IMR-90 (cell line): ENCODE data around the gene SMAP1. TPM values are rescaled to one million over a fixed set of nuclear protein-coding genes. Genes with fewer than 3 reads are reported as not detected.

Experiments used
- ATAC-seq: fragments of 200-7000 bp; cut with Tn5 transposase; 2 replicates; pipeline ENCODE4 v1.9.1; 2020; ENCODE audit warnings: low read depth, mild to moderate bottlenecking, moderate library complexity
- BruUV-seq: library from RNA; stranded (reverse); fragments of 400-500 nt; replicated peaks from 2 replicates; lab custom pipeline; 2021; lab: Mats Ljungman, UMichigan
- CTCF ChIA-PET: fragments of 300-600 bp; formaldehyde crosslinking; extraction: SDS; loops from one replicate; lab custom pipeline; 2021; ENCODE audit warnings: antibody characterized with exemption; lab: Yijun Ruan, JAX
- POLR2A ChIA-PET: fragments of 300-600 bp; sonication (Branson Sonifier 250); formaldehyde crosslinking; loops from one replicate; lab custom pipeline; 2022; ENCODE audit warnings: antibody characterized with exemption; ENCODE audit not compliant: unreplicated experiment; lab: Charles Lee
- DNase-seq: peaks from one replicate; pipeline ENCODE4 v3.0.0; 2013
- H2AFZ ChIP-seq: replicated peaks from 2 replicates; pipeline ENCODE3; 2013; ENCODE audit warnings: low read length, mild to moderate bottlenecking; ENCODE audit not compliant: poor library complexity
- H2AK5ac ChIP-seq: 2 replicates; pipeline ENCODE4 v1.6.1; 2013; ENCODE audit warnings: low read depth, low read length, inconsistent platforms
- H2AK9ac ChIP-seq: replicated peaks from 2 replicates; pipeline ENCODE3; 2013; ENCODE audit warnings: mild to moderate bottlenecking, low read depth, low read length, moderate library complexity; ENCODE audit not compliant: poor library complexity
- H2BK120ac ChIP-seq: 2 replicates; pipeline ENCODE4 v1.6.1; 2013; ENCODE audit warnings: low read depth, low read length, inconsistent platforms
- H2BK15ac ChIP-seq: 3 replicates; pipeline ENCODE4 v1.6.1; 2013; ENCODE audit warnings: low read depth, low read length, inconsistent platforms
- H2BK20ac ChIP-seq: 2 replicates; pipeline ENCODE4 v1.6.1; 2013; ENCODE audit warnings: low read depth, mild to moderate bottlenecking, inconsistent platforms, low read length, moderate library complexity
- H2BK5ac ChIP-seq: 2 replicates; pipeline ENCODE4 v1.6.1; 2013; ENCODE audit warnings: mild to moderate bottlenecking, low read depth, low read length, inconsistent platforms; ENCODE audit not compliant: poor library complexity, severe bottlenecking
- H3K14ac ChIP-seq: replicated peaks from 2 replicates; pipeline ENCODE4 v1.6.1; 2013; ENCODE audit warnings: low read depth, low read length, inconsistent platforms
- H3K18ac ChIP-seq: 2 replicates; pipeline ENCODE4 v1.6.1; 2013; ENCODE audit warnings: low read depth, low read length, control low read depth
- H3K23ac ChIP-seq: 2 replicates; pipeline ENCODE4 v1.6.1; 2013; ENCODE audit warnings: low read depth, low read length, inconsistent platforms
- H3K27ac ChIP-seq: 2 replicates; pipeline ENCODE4 v1.5.1; 2013; ENCODE audit warnings: mild to moderate bottlenecking, control low read depth, low read length; ENCODE audit not compliant: insufficient read depth
- H3K27me3 ChIP-seq: 2 replicates; pipeline ENCODE4 v1.6.1; 2013; ENCODE audit warnings: low read length; ENCODE audit not compliant: control insufficient read depth, insufficient read depth
- H3K36me3 ChIP-seq: 2 replicates; pipeline ENCODE4 v1.6.1; 2013; ENCODE audit warnings: low read length, mixed read lengths; ENCODE audit not compliant: control insufficient read depth, insufficient read depth
- H3K4ac ChIP-seq: 2 replicates; pipeline ENCODE4 v1.6.1; 2013; ENCODE audit warnings: low read depth, low read length, inconsistent platforms
- H3K4me1 ChIP-seq: 2 replicates; pipeline ENCODE4 v1.6.1; 2013; ENCODE audit warnings: low read length, mixed read lengths; ENCODE audit not compliant: control insufficient read depth, insufficient read depth
- H3K4me2 ChIP-seq: 2 replicates; pipeline ENCODE4 v1.6.1; 2013; ENCODE audit warnings: low read depth, mild to moderate bottlenecking, control low read depth, low read length, moderate library complexity
- H3K4me3 ChIP-seq: 2 replicates; pipeline ENCODE4 v1.5.1; 2013; ENCODE audit warnings: low read depth, mild to moderate bottlenecking, control low read depth, low read length, moderate library complexity; ENCODE audit not compliant: insufficient read depth
- H3K56ac ChIP-seq: 2 replicates; pipeline ENCODE4 v1.6.1; 2013; ENCODE audit warnings: low read length, inconsistent platforms; ENCODE audit not compliant: insufficient read depth; ENCODE audit errors: extremely low read depth
- H3K79me1 ChIP-seq, 2 experiments: 2 replicates each; pipeline ENCODE4 v1.6.1; 2013; ENCODE audit warnings: low read length in 2 of 2, inconsistent platforms in 1 of 2, low read depth in 1 of 2
- H3K9ac ChIP-seq: 2 replicates; pipeline ENCODE4 v1.6.1; 2013; ENCODE audit warnings: low read depth, low read length, control low read depth
- H3K9me1 ChIP-seq: 2 replicates; pipeline ENCODE4 v1.6.1; 2013; ENCODE audit warnings: low read length, inconsistent platforms; ENCODE audit not compliant: insufficient read depth
- H3K9me3 ChIP-seq: 2 replicates; pipeline ENCODE4 v1.6.1; 2013; ENCODE audit warnings: low read length; ENCODE audit not compliant: control insufficient read depth, insufficient read depth
- H4K20me1 ChIP-seq: 2 replicates; pipeline ENCODE4 v1.6.1; 2013; ENCODE audit warnings: low read length, inconsistent platforms; ENCODE audit not compliant: insufficient read depth
- H4K5ac ChIP-seq: 2 replicates; pipeline ENCODE4 v1.6.1; 2013; ENCODE audit warnings: mild to moderate bottlenecking, low read depth, low read length, control low read depth
- H4K8ac ChIP-seq, 2 experiments: 2 replicates each; pipeline ENCODE4 v1.6.1; 2013; ENCODE audit warnings: low read depth in 2 of 2, low read length in 2 of 2, control low read depth in 1 of 2, inconsistent platforms in 1 of 2
- H4K91ac ChIP-seq: 2 replicates; pipeline ENCODE4 v1.6.1; 2013; ENCODE audit warnings: low read depth, low read length, inconsistent platforms; ENCODE audit not compliant: insufficient read depth
- BHLHE40 ChIP-seq: fragments of 150-350 bp; IDR thresholded peaks from 2 replicates; pipeline ENCODE4 v1.6.1; 2016; ENCODE audit warnings: mild to moderate bottlenecking, low read depth, low read length
- CEBPB ChIP-seq: IDR thresholded peaks from 2 replicates; pipeline ENCODE4 v1.6.1; 2012; ENCODE audit warnings: low read depth, low read length, improper control_type of control experiment
- CHD1 ChIP-seq: IDR thresholded peaks from 2 replicates; pipeline ENCODE4 v1.6.1; 2012; ENCODE audit warnings: low read depth, low read length, improper control_type of control experiment
- CTCF ChIP-seq: conservative IDR thresholded peaks from 2 replicates; pipeline ENCODE4 v1.5.1; 2012; ENCODE audit warnings: mild to moderate bottlenecking, low read depth, low read length, improper control_type of control experiment
- ELK1 ChIP-seq: fragments of 150-350 bp; IDR thresholded peaks from 2 replicates; pipeline ENCODE4 v1.6.1; 2016; ENCODE audit warnings: low read depth, mild to moderate bottlenecking, low read length, moderate library complexity, borderline replicate concordance
- FOS ChIP-seq: fragments of 150-350 bp; IDR thresholded peaks from 2 replicates; pipeline ENCODE4 v1.6.1; 2016; ENCODE audit warnings: low read depth, low read length
- MAFK ChIP-seq: IDR thresholded peaks from 2 replicates; pipeline ENCODE4 v1.6.1; 2012; ENCODE audit warnings: low read depth, low read length, improper control_type of control experiment
- MAZ ChIP-seq: IDR thresholded peaks from 2 replicates; pipeline ENCODE4 v1.6.1; 2012; ENCODE audit warnings: low read depth, mild to moderate bottlenecking, low read length, improper control_type of control experiment, moderate library complexity, borderline replicate concordance
- MXI1 ChIP-seq: IDR thresholded peaks from 2 replicates; pipeline ENCODE4 v1.6.1; 2012; ENCODE audit warnings: low read depth, mild to moderate bottlenecking, low read length, moderate library complexity, borderline replicate concordance
- NFE2L2 ChIP-seq: fragments of 150-350 bp; IDR thresholded peaks from 2 replicates; pipeline ENCODE4 v1.6.1; 2016; ENCODE audit warnings: low read depth, mild to moderate bottlenecking, low read length
- POLR2A ChIP-seq: IDR thresholded peaks from 2 replicates; pipeline ENCODE4 v1.6.1; 2012; ENCODE audit warnings: mild to moderate bottlenecking, low read depth, low read length
- RCOR1 ChIP-seq: IDR thresholded peaks from 2 replicates; pipeline ENCODE4 v1.6.1; 2012; ENCODE audit warnings: mild to moderate bottlenecking, low read length, improper control_type of control experiment; ENCODE audit not compliant: insufficient replicate concordance
- RFX5 ChIP-seq: IDR thresholded peaks from 2 replicates; pipeline ENCODE4 v1.8.0; 2012; ENCODE audit warnings: low read depth, mild to moderate bottlenecking, low read length, moderate library complexity
- SMC3 ChIP-seq: fragments of 150-350 bp; IDR thresholded peaks from 2 replicates; pipeline ENCODE4 v1.6.1; 2016; ENCODE audit warnings: low read depth, mild to moderate bottlenecking, antibody characterized with exemption, low read length, moderate library complexity
- USF2 ChIP-seq: fragments of 150-350 bp; IDR thresholded peaks from 2 replicates; pipeline ENCODE4 v1.6.1; 2017; ENCODE audit warnings: mild to moderate bottlenecking, antibody characterized with exemption, low read length, low read depth
- WGBS, 2 experiments: methylation state at CpG; one replicate each; pipeline versions ENCODE4 v1.1.5 to v1.1.7; 2013; ENCODE audit warnings: missing lambda C conversion rate in 2 of 2; ENCODE audit not compliant: insufficient read length in 1 of 2; ENCODE audit errors: extremely low coverage in 2 of 2; 5-methylcytosine and 5-hydroxymethylcytosine counted together
- dilution Hi-C: fragments of 300-500 bp; cut with HindIII; formaldehyde crosslinking; loops from one replicate; pipeline ENCODE4 v1.14.3; 2018; ENCODE audit warnings: low sequenced_read_pairs; ENCODE audit not compliant: unreplicated experiment
- in situ Hi-C: fragments of 300-500 bp; cut with MboI; formaldehyde crosslinking; loops from 3 replicates; pipeline ENCODE4 v1.14.3; 2019; ENCODE audit warnings: low sequenced_read_pairs, inconsistent platforms, mixed read lengths
- intact Hi-C: fragments of 100-400 bp; cut with micrococcal nuclease; formaldehyde crosslinking; loops from 2 replicates; pipeline ENCODE4 v1.10.0; 2022
- polyA plus RNA-seq, 3 experiments: library from polyadenylated mRNA; depleted of rRNA; stranded (reverse); fragments of >200 nt; gene quantifications; 2 replicates each; pipeline ENCODE4 v1.2.3, GENCODE V29; 2012; ENCODE audit warnings: low replicate concordance in 1 of 3
- total RNA-seq: library from RNA; depleted of rRNA; stranded (reverse); fragments of >200 nt; gene quantifications from 2 replicates; pipeline ENCODE4 v1.2.3, GENCODE V29; 2012

Gene SMAP1
- total and polyA plus RNA-seq, 2 of the 4 experiments (the other 2 are of a cell fraction) = 14.8 to 16.7 TPM

GRCh38 chr6:70684794-70685493, 17.3 kb downstream of the SMAP1 start:
- Histone ChIP-seq H4K8ac (no peak overlapping the region), H3K4ac (no peak overlapping the region), H3K4me2 (no peak overlapping the region; the same call in 1 of the 2 replicates), H2AK9ac (no peak overlapping the region), H2AFZ (no peak overlapping the region), H3K14ac (no peak overlapping the region), H3K4me1 (no peaks in the 10 kb centered on the region), H3K4me3 (no peak overlapping the region), H4K20me1 (peaks cover 19% of the 10 kb centered on the region), H3K23ac (no peak overlapping the region), H2AK5ac (no peak overlapping the region), H3K56ac (no peak overlapping the region), H4K91ac (no peak overlapping the region), H2BK5ac (no peak overlapping the region), H2BK20ac (no peak overlapping the region), H3K18ac (no peak overlapping the region), H3K9ac (no peak overlapping the region), H4K5ac (no peak overlapping the region), H2BK120ac (no peak overlapping the region), H3K9me1 (peaks cover 5% of the 10 kb centered on the region; the same call in 1 of the 2 replicates), H3K9me3 (no peaks in the 10 kb centered on the region), H3K79me1 (peaks cover 13 to 24% of the 10 kb centered on the region in 2 experiments; a peak in 2 of 4 replicates), H3K27me3 (no peaks in the 10 kb centered on the region), H3K27ac (no peak overlapping the region), H3K36me3 (no peaks in the 10 kb centered on the region), H2BK15ac (no peak overlapping the region)
- no CpG with 5 or more reads among the region's 1 CpG for WGBS, 2 experiments
- dilution Hi-C loops = no loop called here
- in situ Hi-C loops = loop anchor here (25.0 kb wide), 2 partner anchors 373 to 473 kb away; partner anchors contain the start of gene COL9A1
- intact Hi-C loops = loop anchor here (5.0 kb wide), 3 partner anchors 138 to 463 kb away; no protein-coding TSS in a partner anchor
- CTCF ChIA-PET = interaction anchor here (1.0 kb wide), 2 partner anchors 32 to 199 kb away, joined by 3 to 7 read pairs; no protein-coding TSS in a partner anchor
- DNase-seq = no peak
- ATAC-seq = no peak
- POLR2A ChIA-PET = no interaction called here
- no TSS peak for BruUV-seq
- TF ChIP-seq RCOR1 = no peak
- TF ChIP-seq BHLHE40 = no peak
- TF ChIP-seq ELK1 = no peak
- TF ChIP-seq POLR2A = no peak
- no peak for TF ChIP-seq NFE2L2
- no peak for TF ChIP-seq RFX5
- TF ChIP-seq USF2 = no peak
- no peak for TF ChIP-seq CTCF
- TF ChIP-seq MAZ = no peak
- no peak for TF ChIP-seq SMC3
- TF ChIP-seq MXI1 = no peak
- TF ChIP-seq CHD1 = no peak
- TF ChIP-seq FOS = no peak
- no peak for TF ChIP-seq CEBPB
- TF ChIP-seq MAFK = no peak
